A673 (cell line): ENCODE measurements around the gene GABRG3.

Source experiments
- CTCF ChIP-seq: fragments of 300-800, 200-600 bp; sonication (generic); conservative IDR thresholded peaks from 2 replicates; pipeline ENCODE4 v1.5.1; 2017; ENCODE audit warnings: low read depth, mild to moderate bottlenecking, antibody characterized with exemption, low read length, moderate library complexity, mixed read lengths
- EZH2 ChIP-seq: fragments of 200-600 bp; sonication (generic); IDR thresholded peaks from 2 replicates; pipeline ENCODE4 v1.6.1; 2017; ENCODE audit warnings: borderline replicate concordance, low read depth, mild to moderate bottlenecking, mixed read lengths, antibody characterized with exemption, low read length; ENCODE audit not compliant: poor library complexity, severe bottlenecking

GRCh38 chr15:26954403-26954802, 16.6 kb upstream of the GABRG3 start:
- TF ChIP-seq CTCF (no peak), EZH2 (no peak)
